Urothelium cell line (cell line): ENCODE measurements around the gene CNTNAP2.

Experiments used
- DNase-seq: peaks from one replicate; pipeline ENCODE4 v3.0.0; 2011; ENCODE audit warnings: low spot score, mixed read lengths
- FAIRE-seq: peaks from 2 replicates; lab custom pipeline; 2011; peaks lifted over from hg19 to GRCh38; lab: Jason Lieb, UNC

CNTNAP2 gene

DNA sequence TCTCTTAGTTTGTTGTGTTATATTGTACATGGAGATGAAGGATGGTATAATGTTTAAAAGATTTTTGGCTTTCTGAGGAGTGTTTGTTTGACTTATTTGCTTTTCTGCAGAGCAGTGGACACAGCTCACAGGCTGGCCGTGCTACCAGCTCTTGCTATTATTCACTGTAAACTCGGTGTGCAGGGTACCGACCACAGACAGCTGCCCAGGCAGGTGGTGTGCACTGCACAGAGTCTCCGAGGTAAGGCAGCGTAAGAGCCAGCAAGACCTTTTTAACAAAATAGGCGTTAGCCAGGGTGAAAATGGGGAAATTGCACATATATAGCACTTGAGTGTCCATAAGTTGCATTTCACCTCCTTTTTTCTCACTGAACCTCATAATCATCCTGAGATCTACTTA is 438.0 kb downstream of the CNTNAP2 start:
- DNase-seq (no peak), FAIRE-seq (no peak)

DNA sequence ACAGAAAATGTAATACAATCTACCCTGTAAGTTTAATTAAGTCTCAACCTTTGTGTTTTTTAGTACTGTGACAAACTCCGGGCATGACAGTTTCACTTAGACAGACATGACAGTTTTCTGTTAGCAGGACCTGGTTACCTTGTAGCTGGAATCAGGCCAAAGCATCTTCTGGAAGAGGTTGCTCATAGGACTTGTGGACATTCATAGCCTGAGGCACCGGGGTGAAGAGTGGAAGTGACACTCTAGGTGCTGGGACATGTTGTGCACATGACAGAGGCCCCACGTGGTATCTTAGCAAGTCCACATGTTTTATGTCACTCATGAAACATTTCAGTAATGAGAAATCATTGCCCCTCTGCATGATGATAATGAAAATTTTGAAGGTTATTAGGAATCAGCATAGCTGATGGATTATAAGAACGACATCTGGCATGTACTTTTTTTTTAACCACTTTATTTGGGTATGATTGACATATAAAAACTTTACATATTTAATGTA is 441.4 kb downstream of the CNTNAP2 start:
- DNase-seq (no peak), FAIRE-seq (no peak)

DNA sequence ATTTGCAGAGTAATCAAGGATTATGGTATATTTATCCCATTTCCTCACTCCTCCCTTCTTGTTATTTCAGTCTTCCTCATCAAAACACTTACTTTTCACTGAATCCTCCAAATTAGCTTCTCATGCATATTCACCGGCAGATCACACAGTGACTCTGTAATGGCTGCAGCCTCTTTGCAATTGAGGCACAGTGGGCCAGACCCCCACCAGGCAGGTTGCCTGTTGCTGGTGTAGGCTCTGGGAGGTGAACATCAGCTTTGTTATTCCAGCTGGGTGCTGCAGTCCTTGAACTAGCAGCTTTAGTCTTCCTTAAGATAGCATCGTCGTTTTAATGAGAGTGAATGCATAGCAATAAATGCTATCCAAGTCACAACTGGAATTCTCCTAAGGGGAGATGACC is 449.3 kb downstream of the CNTNAP2 start:
- no peak for DNase-seq
- FAIRE-seq, result no peak

DNA sequence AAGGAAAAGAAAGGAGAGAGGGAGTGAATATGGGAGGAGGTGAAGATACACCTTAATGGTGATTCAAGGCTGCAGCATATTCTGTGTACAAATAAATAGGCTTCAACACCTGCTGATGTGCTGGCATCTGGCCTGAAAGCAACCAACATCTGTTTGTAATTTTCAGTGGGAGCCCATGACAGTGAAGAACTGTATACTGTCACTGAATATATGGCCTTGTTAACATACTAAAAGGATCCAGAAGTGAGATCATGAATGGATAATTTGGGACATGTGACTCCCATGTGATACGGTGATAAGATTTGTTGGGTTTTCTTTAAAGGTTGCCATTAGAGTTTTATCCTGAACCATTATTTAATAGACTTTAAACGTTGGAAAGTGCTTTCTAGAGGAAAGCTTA is 459.3 kb downstream of the CNTNAP2 start:
- DNase-seq (no peak), FAIRE-seq (no peak)

DNA sequence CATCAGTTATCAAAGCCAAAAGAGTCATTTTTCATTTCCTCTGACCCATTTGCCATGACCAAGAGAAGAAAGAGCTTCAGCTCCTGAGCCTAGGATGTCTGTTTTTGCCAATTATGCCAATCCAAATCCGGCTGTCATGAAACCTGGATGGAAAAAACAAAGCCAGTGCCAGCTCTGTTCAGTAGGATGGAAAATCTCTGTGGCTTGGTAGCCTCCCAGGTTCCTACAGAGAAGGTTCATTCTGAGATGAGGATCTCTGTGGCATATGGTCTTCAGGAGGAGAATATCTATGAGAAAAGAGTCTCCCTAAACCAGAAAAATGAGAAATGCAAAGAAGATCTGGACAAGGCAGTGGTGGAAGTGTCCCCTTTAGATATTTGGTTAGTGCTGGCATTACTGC is 475.4 kb downstream of the CNTNAP2 start:
- no peak for DNase-seq
- no peak for FAIRE-seq

DNA sequence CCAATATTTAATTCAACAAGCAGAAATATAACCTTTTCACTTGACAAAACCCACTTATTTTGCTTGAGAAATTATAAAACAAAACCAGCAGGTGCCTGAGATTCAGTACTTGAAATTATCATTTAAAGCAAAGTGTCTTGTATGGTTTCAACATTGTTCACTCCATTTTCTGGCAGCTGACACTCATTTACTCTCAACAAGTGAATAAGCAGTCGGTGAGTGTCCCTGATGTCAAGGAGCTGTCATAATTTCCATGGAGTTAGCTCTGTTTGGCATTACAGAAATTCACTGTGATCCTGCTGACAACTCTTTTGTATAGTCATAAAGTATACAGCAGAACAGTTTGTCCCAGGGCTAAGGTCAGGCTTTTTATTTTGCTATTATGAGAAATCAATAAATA is 490.0 kb downstream of the CNTNAP2 start:
- no peak for FAIRE-seq
- no peak for DNase-seq

DNA sequence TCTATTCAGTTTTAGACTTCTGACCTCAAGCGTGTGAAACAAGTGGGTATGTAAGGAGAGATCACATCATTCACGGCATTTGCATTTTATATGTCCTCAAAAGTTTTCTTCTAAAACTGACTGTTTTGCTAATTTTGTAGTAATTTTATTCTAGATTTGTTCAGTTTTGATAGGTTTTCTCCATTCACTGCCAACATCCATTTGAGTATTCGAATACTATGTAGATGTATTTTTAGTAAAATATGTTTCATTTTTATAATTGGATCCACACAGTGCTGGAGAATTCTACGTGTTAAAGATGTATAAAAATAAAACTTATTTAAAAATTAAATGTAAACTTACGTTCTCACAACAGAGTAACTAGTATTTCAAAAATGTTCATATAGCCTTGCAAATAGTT is 503.0 kb downstream of the CNTNAP2 start:
- no peak for DNase-seq
- FAIRE-seq, result no peak

DNA sequence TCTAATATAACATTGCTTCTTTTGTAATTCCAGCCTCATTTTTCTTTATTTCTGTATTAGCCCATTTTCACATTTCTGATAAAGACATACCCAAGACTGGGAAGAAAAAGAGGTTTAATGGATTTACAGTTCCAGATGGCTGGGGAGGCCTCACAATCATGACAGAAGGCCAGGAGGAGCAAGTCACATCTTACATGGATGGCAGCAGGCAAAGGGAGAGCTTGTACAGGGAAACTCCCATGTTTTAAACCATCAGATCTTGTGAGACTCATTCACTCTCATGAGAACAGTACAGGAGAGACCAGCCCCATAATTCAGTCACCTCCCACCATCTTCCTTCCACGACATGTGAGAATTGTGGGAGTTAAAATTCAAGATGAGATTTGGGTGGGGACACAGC is 510.3 kb downstream of the CNTNAP2 start:
- DNase-seq, result no peak

DNA sequence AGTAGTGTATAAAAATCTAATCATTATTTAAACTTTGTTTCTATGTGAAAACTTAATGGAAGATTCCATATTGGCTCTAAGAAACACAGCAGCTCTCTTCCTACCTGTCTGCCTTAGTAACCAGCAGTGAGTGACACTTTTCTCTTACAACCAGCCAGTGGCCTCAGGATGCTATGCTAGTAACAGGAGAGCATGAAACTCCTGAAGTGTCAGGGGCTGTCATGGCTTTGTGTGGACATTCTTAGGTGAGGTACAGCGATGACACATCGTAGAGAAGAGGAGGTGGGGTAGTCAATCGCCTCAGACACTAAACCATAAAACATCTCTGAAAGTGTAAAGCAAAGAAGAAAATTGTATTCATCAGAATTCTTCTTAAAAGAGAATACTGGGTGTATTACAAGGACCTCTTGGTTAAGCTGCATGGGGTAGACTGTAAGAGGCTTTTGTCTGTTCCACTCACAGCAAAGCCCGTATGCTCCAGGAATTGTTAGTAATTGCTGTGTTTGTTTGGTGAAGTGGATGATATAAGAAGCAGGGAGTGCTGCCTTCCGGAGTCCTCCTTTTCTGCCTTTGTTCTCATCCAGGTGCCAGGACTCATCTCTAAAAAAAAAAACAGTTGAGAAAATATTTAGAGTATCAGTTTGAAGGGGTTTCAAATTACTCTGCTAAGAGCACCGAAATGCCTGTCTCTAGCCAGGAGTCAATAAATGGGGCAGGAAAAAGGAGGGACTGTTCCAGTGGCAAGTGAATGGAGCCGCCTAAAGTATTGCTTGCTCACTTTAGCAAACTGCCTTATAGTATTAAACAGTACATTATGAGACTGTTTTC is 518.8 kb downstream of the CNTNAP2 start:
- DNase-seq (no peak), FAIRE-seq (no peak)

More for the DNA sequence above, 510.3 kb downstream of the CNTNAP2 start:
- FAIRE-seq, result no peak

DNA sequence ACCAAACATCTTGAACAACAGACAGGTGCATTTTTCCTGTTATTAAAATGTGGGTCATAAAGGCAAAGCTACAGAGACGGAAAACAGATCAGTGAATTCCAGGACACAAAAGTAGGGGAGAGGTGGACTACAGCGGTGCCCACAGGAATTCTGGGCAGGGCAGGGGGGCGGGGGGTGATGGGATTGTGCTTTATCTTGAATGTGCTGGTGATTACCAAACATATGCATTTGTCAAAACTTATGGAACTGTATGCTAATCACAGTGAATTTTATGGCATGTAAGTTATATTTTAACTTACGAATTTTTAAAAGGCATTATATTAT is 519.4 kb downstream of the CNTNAP2 start:
- DNase-seq (no peak), FAIRE-seq (no peak)

DNA sequence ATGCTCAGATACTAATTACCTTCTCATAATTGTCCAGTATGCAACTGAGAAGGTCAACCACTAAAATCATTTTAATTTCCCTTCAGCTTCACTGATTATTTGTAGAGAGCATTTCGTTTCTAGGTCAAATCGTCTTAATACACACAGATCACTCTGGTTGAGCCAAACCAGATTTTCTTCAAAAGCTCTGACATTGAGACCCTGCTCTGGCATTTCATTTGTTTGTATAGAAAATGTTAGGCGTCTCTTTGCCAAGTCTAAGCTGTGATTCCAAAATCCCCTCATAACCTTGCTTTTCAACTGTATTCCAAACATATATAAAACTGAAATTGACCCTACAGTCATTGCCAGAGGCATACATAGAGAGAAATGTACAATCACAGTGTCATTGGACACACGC is 520.0 kb downstream of the CNTNAP2 start:
- FAIRE-seq (no peak), DNase-seq (no peak)

DNA sequence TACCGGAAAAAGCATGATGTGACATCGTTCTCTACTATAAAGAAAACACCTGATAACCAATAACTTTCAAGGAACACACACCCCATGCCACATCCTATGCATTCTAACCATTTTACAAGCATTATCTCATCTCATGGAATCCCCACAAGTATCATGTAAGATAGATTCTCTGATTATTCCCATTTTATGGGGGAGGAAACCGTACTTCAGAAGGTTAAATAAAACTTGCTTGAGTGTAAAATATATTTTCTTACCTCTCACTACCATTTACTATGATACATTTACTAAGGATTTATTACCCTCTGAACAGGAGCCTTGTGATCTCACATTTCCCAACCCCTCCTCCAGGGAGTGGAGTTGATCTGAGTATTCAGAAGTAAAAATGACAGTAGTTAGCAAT is 522.7 kb downstream of the CNTNAP2 start:
- DNase-seq, result no peak
- no peak for FAIRE-seq

DNA sequence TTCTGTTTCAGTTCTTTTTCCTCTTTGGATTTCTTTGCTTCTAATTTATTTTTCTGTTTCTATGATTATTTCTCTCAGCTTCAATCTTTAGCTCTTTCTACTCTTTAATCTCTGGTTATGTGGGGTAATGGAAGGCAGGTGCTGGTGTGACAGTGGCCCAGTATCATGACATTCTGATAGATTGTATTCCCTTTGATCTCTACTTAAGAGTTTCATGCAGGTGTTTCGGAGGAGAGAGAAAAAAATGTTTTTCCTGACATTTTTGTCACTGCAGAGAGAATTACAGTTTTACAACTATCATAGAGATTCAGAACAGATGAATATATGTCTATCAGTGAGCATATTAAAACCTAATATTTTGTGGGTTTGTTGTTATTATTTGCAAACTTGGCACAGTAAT is 524.9 kb downstream of the CNTNAP2 start:
- DNase-seq (no peak), FAIRE-seq (no peak)

DNA sequence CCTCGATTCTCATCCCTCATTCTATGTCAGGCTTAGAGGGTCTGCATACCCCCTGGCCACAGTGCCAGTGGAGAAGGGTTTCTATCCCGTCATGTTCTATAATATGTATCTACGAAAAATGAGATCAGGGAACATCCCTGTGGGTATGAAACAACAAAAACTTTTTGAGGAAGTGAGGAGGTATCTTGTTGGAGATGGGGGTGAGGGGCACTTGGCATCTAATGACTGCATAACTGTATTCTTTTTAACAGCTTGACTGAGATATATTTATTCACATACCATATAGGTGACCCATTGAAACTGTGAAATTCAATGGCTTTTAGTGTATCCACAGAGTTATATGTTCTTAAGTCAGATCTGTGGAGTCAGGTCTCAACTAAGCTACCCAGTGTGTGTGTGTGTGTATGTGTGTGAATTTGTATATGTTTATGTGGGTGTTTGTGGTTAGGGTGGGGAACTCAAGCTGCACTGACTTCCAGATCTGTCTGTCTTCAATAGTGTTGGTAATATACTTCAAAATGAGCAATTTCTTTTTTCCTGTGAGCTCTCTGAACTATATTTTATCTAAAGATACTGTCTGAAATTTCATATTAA is 528.9 kb downstream of the CNTNAP2 start:
- FAIRE-seq, result no peak
- no peak for DNase-seq

DNA sequence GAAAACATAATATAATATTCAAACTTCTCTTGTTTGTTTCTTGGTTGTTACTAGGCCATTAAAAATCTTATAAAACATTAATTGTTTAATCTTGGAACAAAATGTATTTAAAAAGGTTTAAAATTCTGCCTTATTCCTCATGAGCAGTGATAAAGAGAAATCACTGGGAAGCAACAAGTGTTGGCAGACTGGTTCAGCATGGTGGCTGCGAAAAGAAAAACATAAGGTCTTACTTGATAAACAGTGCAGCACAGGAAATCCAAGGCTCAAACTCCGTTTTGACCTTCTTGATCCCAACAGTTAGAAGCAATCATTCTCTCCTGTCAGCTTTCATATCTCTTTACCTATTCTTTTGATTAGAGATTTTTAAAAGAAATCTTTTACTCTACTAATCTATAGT is 530.8 kb downstream of the CNTNAP2 start:
- no peak for FAIRE-seq

DNA sequence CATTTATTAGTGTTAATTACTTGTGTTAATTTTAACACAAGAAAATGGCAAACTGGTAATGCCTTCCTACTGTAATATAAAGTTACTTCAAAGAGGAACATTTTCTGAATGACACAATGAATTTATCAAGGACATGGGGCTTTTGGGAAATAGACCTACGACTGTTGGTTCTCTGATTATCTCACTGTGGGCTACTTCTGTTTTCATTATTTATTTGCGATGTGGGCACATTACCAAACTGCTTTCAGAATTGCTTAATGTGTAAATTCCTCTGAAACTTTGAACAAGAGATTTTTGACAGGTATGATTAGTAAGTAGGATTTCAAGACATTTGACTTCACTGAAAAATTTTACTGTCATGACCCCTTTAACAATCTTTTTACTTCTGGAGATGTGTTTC is 535.6 kb downstream of the CNTNAP2 start:
- no peak for FAIRE-seq

More for the DNA sequence above, 530.8 kb downstream of the CNTNAP2 start:
- DNase-seq, result no peak

DNA sequence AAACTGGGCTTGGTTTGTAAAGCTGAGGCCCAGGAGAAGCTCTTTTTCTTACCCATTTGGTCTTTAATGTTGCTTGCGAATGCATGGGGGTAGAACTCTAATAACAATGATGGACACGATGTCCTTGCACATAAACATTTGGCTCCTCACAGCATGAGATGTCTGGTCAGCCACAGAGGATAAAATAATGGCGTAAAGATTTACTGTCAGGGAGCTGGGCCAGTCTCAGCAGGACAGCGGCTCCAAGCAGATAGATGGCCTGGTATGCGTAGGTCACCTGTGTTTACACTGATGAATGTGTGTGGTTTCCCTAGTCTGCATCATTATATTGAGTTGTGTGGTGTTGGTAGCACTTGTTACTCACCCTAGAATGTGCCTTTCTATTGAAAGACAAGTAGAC is 537.4 kb downstream of the CNTNAP2 start:
- FAIRE-seq (peak; percentile 48), DNase-seq (no peak)

More for the DNA sequence above, 535.6 kb downstream of the CNTNAP2 start:
- DNase-seq, result no peak

DNA sequence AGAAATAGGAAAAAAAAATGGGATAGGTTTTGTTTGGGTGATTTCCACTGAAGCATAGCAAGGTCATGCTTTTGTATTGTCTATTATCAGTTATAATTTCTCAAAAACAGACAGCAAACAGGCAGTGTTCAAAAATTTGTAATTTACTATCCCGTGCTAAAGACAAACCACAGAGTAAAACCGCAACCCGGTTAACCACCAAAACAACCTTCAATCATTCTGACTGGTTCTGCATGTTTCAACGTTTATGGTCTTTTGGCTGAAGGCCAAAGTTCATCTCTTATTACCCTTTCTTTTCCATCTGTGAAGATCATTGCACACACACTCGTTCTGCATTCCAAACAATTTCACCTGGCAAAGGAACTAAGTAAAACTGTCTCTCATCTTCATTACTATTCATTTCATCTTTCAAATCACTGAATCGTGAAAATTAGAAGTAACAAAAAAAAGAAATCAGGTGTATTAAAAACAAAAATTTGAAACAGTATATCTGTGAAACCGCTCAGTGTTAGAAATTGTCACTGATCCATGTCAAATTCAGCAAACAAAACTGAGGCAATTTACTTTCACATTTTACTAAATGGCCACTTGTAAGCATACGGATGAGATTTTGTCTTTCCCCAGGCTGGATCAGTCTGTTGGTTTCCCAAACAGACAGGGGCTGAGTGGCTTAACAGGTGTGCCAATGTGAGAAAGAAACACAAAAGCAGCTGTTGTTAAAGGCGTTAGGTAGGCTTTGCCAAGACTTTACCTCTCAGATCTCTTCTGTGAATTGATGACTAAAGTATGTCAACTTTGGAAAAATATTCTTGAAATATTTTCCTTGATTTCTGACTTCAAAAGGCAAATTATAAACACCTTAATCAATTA is 539.6 kb downstream of the CNTNAP2 start:
- DNase-seq (no peak), FAIRE-seq (no peak)

DNA sequence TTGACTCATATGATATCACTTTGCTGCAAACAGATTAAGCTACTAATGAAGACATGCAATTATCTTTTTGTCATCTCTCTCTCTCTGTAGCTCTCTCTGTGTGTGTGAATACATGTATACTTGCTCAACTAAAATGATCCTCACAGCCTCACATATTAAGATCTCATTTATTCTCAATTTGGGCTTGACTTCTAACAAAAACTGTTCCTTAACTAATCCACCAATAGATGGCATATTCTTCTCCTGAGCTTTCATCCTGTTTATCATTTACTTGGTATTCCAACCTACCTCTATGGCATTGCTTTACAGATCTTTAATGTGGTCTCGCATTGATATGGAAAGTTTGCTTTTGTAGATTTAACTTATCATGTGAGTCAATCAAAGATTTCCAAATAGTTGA is 540.4 kb downstream of the CNTNAP2 start:
- FAIRE-seq (no peak), DNase-seq (no peak)

DNA sequence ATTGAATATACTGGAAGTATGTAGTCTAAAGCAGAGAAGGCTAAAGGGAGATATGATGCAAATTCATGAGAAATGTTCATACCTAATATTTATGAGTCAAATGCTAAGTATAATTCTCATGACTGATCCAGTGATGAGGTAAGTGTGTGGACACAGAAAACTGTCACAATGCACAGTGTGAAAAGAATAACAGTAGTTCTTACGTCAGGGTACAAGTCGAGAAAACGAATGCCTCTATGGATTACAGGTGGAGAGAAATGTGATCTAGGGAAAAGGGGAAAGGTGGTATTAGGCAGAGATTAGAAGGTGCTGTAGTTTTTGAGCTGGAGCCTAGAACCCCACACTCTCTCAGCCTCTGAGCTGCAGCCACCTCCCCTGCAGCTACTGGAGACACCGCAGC is 542.0 kb downstream of the CNTNAP2 start:
- no peak for DNase-seq
- no peak for FAIRE-seq

DNA sequence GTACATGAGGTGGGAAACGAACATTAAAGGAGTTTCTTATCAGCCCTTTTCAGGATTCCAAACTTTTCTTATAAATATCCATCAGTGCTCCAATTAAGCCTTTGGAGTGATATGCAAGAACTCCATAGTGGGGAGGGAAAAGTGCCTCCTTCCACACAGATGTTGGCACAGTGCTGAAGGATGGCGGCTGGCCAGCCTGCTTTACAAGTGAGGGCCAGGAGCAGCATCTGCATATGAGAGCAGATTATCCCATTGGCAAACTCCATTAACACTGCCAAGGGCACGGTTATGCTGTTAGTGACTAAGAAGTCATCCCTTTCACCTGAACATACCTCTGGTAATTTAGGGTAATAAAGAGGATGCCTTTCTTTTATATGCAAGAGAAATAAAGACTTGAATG is 543.1 kb downstream of the CNTNAP2 start:
- FAIRE-seq (no peak), DNase-seq (no peak)

DNA sequence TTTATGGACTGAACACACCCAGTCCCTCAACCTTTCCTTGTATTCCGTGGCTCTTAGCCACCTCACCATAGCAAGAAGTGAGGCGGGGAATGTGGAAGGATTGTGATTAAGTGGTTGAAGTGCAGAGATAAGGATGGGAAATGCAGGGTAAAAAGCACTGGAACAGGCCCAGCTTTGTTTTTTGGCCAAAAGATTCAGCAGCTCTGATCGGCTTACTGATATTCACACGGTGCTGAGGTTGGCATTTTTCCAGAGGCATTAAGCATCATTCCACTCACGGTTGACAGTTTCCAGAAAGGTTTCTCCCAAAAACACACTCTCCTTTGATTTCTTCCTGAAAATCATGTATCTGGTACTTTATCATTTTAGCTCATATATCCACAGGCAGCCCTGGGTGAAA is 544.2 kb downstream of the CNTNAP2 start:
- DNase-seq (no peak), FAIRE-seq (no peak)
